Kidney (tissue), 14 donors: ENCODE results near the gene ZNF524. TPM values are rescaled to one million over a fixed set of nuclear protein-coding genes. Genes with fewer than 3 reads are reported as not detected.
A peak's percentile ranks its signal among the peaks of the same experiment; 100 is the strongest.
"Not testable (repeated sequence)": the region's sequence is repeated elsewhere in the genome, so short reads cannot be mapped to it uniquely, and the experiment has no call there.

Experiments
- DNase-seq, 5 donors: peaks; one replicate each; pipeline ENCODE4 v3.0.0-alpha.2; 2013 to 2020
- FAIRE-seq: peaks from 2 replicates; lab custom pipeline; 2012; peaks lifted over from hg19 to GRCh38; lab: Jason Lieb, UNC
- H3K27ac ChIP-seq, 2 donors: one replicate each; pipeline ENCODE4 v1.7.0; 2013; ENCODE audit warnings: low read depth in 2 of 2, low read length in 2 of 2, inconsistent platforms in 1 of 2
- H3K27me3 ChIP-seq: one replicate; pipeline ENCODE4 v1.7.1; 2013; ENCODE audit warnings: low read length, inconsistent platforms; ENCODE audit not compliant: control insufficient read depth, insufficient read depth
- H3K36me3 ChIP-seq, 3 donors: one replicate each; pipeline versions ENCODE4 v1.7.0 to v1.7.1; 2013; ENCODE audit warnings: low read length in 3 of 3, control low read depth in 1 of 3, inconsistent platforms in 1 of 3; ENCODE audit not compliant: insufficient read depth in 3 of 3, control insufficient read depth in 2 of 3
- H3K4me1 ChIP-seq, 3 donors: one replicate each; pipeline versions ENCODE4 v1.7.0 to v1.7.1; 2013; ENCODE audit warnings: low read length in 3 of 3, inconsistent platforms in 1 of 3, low read depth in 1 of 3; ENCODE audit not compliant: control insufficient read depth in 2 of 3, insufficient read depth in 2 of 3
- H3K4me3 ChIP-seq, 3 donors: one replicate each; pipeline versions ENCODE4 v1.7.0 to v1.8.1; 2013; ENCODE audit warnings: low read length in 3 of 3, control low read depth in 1 of 3, inconsistent platforms in 1 of 3
- H3K9ac ChIP-seq, 3 donors: one replicate each; pipeline versions ENCODE4 v1.7.0 to v1.7.1; 2013; ENCODE audit warnings: low read length in 3 of 3, control low read depth in 1 of 3, inconsistent platforms in 1 of 3
- H3K9me3 ChIP-seq, 3 donors: one replicate each; pipeline versions ENCODE4 v1.7.0 to v1.7.1; 2013; ENCODE audit warnings: low read length in 3 of 3, control low read depth in 1 of 3, inconsistent platforms in 1 of 3; ENCODE audit not compliant: control insufficient read depth in 2 of 3, insufficient read depth in 1 of 3
- intact Hi-C: fragments of 100-400 bp; cut with DNase I; formaldehyde crosslinking; loops from one replicate; pipeline ENCODE4 v1.11.1; 2022
- polyA plus RNA-seq: library from polyadenylated mRNA; stranded (reverse); fragments of 350-450 nt; fragmentation: Illumina TruSeq; extraction: RNeasy Lipid Tissue Mini Kit (QIAGEN cat#74804); gene quantifications from one replicate; pipeline ENCODE4 v1.2.3, GENCODE V29; 2014; ENCODE audit warnings: low read depth, low replicate concordance; ENCODE audit not compliant: insufficient read depth
- total RNA-seq: library from RNA; stranded (reverse); fragmentation: NEBNext Ultra II Directional; extraction: Animal tissue kit (Norgen Biotek cat#: 25700); gene quantifications from one replicate; pipeline ENCODE4 v1.2.1, GENCODE V29; 2021
- TF ChIP-seq, protein P1 (sequence below): IDR thresholded peaks from 3 replicates; pipeline ENCODE4 v1.5.1; 2012; ENCODE audit warnings: mild to moderate bottlenecking, moderate library complexity, borderline replicate concordance; ENCODE audit not compliant: insufficient read depth; ENCODE audit errors: extremely low read depth
- donor health status: control.
- donor health status: control.
- donor health status: control.
- donor health status: control.
- donor health status: control.
- donor health status: DM: yes; HTN: yes; CAD: no.
- donor health status: Normal renal cell carcinoma (clear cell type).

Gene ZNF524
- total and polyA plus RNA-seq, 2 donors from 2014 or later = 22.9 to 32.6 TPM

DNA sequence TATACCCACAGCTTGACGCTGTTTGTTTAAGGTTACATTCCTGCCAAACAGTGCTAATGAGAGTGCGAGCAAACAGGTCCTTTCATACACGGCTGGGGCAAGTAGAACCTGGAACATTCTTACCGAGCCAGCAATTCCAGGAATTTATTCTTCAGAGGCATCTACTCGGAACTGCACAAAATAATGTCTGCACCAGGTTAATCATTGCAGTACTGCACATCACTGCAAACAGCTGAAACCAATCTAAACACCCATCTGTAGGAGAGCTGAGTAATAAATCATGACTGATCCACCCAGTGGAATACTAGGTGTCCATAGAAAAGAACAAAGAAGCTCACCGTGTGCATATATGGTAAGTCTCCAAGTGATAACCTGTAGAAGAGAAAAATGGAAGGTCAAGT is 18.3 kb upstream of the ZNF524 start:
- intact Hi-C loops = no loop called here
- Histone ChIP-seq H3K27me3 (no peaks in the 10 kb centered on the region), H3K9me3 (no peaks in the 10 kb centered on the region), H3K4me1 (peaks cover 3 to 19% (median 9%) of the 10 kb centered on the region in 3 donors), H3K4me3 (peak overlapping the region; percentile 31 to 75 (median 34)), H3K27ac (peak overlapping the region; percentile 64 to 83), H3K36me3 (peaks cover 0 to 5% (median 0%) of the 10 kb centered on the region in 3 donors), H3K9ac (peak overlapping the region in 2 of 3 donors; percentile 27 to 46)
- TF ChIP-seq, protein P1, sequence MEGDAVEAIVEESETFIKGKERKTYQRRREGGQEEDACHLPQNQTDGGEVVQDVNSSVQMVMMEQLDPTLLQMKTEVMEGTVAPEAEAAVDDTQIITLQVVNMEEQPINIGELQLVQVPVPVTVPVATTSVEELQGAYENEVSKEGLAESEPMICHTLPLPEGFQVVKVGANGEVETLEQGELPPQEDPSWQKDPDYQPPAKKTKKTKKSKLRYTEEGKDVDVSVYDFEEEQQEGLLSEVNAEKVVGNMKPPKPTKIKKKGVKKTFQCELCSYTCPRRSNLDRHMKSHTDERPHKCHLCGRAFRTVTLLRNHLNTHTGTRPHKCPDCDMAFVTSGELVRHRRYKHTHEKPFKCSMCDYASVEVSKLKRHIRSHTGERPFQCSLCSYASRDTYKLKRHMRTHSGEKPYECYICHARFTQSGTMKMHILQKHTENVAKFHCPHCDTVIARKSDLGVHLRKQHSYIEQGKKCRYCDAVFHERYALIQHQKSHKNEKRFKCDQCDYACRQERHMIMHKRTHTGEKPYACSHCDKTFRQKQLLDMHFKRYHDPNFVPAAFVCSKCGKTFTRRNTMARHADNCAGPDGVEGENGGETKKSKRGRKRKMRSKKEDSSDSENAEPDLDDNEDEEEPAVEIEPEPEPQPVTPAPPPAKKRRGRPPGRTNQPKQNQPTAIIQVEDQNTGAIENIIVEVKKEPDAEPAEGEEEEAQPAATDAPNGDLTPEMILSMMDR = no peak
- peak; percentile 19 for FAIRE-seq
- DNase-seq = peak in 3 of 5 donors; percentile 61 to 87 (median 83)

DNA sequence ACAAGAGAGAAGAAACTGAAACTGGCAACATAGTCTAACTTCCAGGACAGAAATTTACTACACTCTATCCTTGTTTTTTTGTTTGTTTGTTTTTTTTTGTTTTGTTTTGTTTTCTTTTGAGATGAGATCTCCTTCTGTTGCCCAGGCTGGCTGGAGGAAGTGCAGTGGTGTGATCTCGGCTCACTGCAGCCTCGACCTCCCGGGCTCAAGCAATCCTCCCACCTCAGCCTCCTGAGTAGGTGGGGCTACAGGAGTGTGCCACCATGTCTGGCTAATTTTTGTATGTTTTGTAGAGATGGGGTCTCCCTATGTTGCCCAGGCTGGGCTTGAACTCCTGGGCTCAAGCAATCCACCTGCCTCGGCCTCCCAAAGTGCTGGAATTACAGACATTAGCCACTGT is 17.8 kb upstream of the ZNF524 start:
- H3K4me3 ChIP-seq = peak overlapping the region in 2 of 3 donors; percentile 34 to 75
- DNase-seq, H3K9me3 ChIP-seq, H3K27me3 ChIP-seq, intact Hi-C loops, FAIRE-seq, H3K36me3 ChIP-seq: not testable (repeated sequence)
- H3K27ac ChIP-seq = peak overlapping the region; percentile 64 to 83
- H3K4me1 ChIP-seq = peaks cover 3 to 21% (median 12%) of the 10 kb centered on the region in 3 donors
- H3K9ac ChIP-seq = peak overlapping the region in 1 of 3 donors; percentile 13

DNA sequence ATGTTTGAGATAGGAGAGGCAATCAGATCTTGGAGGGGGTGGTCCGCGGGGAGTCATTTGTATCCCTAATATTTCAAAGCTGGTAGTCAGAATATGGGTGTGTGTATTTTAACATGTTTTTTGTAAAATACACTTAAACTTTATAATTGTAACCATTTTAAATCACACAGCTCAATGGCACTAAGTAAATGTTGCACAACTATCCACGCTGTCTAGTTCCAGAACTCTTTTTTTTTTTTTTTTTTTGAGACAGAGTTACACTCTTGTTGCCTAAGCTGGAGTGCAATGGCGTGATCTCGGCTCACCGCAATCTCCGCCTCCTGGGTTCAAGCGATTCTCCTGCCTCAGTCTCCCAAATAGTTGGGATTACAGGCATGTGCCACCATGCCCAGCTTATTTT is 16.2 kb upstream of the ZNF524 start:
- H3K9me3 ChIP-seq, intact Hi-C loops, H3K4me3 ChIP-seq, FAIRE-seq, H3K27me3 ChIP-seq, DNase-seq, H3K27ac ChIP-seq, H3K36me3 ChIP-seq, H3K9ac ChIP-seq: not testable (repeated sequence)
- peaks cover 3 to 21% (median 12%) of the 10 kb centered on the region in 3 donors for H3K4me1 ChIP-seq

DNA sequence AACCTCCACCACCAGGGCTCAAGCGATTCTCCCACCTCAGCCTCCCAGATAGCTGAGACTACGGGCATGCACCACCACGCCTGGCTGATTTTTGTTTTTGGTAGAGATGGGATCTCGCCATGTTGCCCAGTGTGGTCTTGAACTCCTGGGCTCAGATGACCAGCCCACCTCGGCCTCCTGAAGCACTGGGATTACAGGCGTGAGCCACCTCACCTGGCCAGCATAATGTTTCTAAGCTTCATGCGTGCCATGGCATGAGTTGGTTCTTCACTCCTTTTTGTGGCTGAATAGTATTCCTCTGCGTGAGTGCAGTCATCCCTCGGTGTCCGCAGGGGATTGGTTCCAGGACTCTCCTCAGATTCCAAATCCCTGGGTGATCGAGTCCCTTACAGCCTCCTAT is 15.2 kb upstream of the ZNF524 start:
- FAIRE-seq = no peak
- Histone ChIP-seq H3K27ac (no peak overlapping the region), H3K27me3 (no peaks in the 10 kb centered on the region), H3K36me3 (no peaks in the 10 kb centered on the region), H3K4me3 (no peak overlapping the region), H3K4me1 (peaks cover 3 to 18% (median 12%) of the 10 kb centered on the region in 3 donors), H3K9me3 (no peaks in the 10 kb centered on the region), H3K9ac (no peak overlapping the region)
- TF ChIP-seq, protein P1 = no peak
- peak in 1 of 5 donors; percentile 42 for DNase-seq
- intact Hi-C loops = no loop called here
